ENCODE data around the gene BLOC1S5. TPM values are rescaled to one million over a fixed set of nuclear protein-coding genes. Genes with fewer than 3 reads are reported as not detected.

Gene BLOC1S5
- total RNA-seq, 4 donors from 2014 or later = 9.6 to 18.8 (median 14.9) TPM

- no peak for TF ChIP-seq CTCF (IDR thresholded peaks at IDR 0.05; ENCODE audit: low read depth)
These were observed 23.9 kb upstream of the BLOC1S5 start for GRCh38 chr6:8087870-8088754.

DNA sequence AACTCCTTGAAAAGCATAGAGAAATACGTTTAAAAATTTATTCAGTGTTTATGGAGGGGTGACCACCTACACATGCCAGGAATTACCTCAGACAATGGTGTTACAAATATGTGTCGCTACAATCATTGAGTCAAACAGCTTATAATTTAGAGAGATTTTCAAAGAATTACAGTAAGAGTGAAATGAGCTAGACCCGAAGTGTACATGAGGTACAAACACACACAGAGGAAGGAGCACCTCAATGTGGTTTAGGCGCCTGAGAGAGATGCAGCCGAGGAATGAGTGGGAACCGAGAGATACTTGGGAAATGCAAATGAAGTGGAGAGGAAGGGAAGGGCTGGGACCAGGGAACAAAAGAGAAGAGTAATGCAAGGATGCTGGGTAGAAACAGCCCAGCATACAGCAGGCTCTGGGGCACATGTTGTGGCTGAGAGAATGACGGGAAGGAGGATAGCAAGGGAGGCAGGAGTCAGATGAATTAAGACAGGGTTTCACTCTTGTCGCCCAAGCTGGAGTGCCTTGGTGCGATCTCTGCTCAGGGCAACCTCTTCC lies 22.6 kb upstream of the BLOC1S5 start:
- no peak for TF ChIP-seq CTCF (IDR thresholded peaks at IDR 0.05; ENCODE audit: low read depth)

DNA sequence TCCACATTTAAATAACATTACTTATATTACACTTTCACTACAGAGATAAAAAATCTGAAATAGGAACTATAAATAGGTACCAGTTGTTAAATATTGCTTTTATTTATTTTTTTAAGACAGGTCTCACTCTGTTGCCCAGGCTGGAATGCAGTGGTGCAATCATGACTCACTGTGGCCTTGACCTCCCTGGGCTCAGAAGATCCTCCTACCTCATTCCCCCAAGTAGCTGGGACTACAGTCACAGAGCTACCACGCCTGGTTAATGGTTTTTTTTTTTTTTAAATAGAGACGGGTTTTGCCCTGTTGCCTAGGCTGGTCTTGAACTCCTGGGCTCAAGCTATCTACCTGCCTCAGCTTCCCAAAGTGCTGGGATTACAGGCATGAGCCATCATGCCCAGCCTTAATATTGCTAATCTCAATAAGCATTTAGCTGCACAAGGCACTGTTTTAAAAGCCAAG lies 20.9 kb upstream of the BLOC1S5 start:
- no peak for TF ChIP-seq CTCF (IDR thresholded peaks at IDR 0.05; ENCODE audit: low read depth)

- TF ChIP-seq CTCF (IDR thresholded peaks at IDR 0.05; ENCODE audit: low read depth) = no peak
These were observed 20.4 kb upstream of the BLOC1S5 start for GRCh38 chr6:8084586-8084985.

- TF ChIP-seq CTCF (IDR thresholded peaks at IDR 0.05; ENCODE audit: low read depth) = no peak
These were observed 19.0 kb upstream of the BLOC1S5 start for GRCh38 chr6:8082954-8083858.

DNA sequence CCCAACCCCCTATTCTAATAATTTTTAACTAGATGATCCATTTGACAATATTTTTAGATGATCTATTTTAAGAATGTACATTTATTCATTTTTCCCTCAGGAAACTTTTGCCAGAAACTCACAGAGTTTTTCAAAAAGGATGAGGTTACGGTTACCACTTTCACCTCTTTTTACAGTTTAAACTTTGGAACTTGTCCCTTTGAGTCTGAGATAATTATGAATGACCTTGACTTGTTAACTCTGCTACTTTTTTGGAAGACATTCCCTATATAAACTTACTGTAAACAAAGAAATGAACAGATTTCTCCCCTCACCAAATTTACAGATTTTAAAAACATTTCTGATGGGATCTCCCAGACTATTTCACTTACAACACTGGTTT lies 18.4 kb upstream of the BLOC1S5 start:
- TF ChIP-seq CTCF (IDR thresholded peaks at IDR 0.05; ENCODE audit: low read depth) = no peak

Data from subcutaneous adipose tissue (tissue), 4 donors.